PFSK-1 (cell line): Measurements from ENCODE around the gene MEPE.

Experiments used
- POLR2AphosphoS5 ChIP-seq: IDR thresholded peaks from 2 replicates; pipeline ENCODE4 v1.6.1; 2012; ENCODE audit warnings: low read depth, mild to moderate bottlenecking, control low read depth, low read length, moderate library complexity
- SIN3A ChIP-seq: IDR thresholded peaks from 2 replicates; pipeline ENCODE4 v1.6.1; 2012; ENCODE audit warnings: mild to moderate bottlenecking, low read length, moderate library complexity, borderline replicate concordance; ENCODE audit not compliant: insufficient read depth

DNA sequence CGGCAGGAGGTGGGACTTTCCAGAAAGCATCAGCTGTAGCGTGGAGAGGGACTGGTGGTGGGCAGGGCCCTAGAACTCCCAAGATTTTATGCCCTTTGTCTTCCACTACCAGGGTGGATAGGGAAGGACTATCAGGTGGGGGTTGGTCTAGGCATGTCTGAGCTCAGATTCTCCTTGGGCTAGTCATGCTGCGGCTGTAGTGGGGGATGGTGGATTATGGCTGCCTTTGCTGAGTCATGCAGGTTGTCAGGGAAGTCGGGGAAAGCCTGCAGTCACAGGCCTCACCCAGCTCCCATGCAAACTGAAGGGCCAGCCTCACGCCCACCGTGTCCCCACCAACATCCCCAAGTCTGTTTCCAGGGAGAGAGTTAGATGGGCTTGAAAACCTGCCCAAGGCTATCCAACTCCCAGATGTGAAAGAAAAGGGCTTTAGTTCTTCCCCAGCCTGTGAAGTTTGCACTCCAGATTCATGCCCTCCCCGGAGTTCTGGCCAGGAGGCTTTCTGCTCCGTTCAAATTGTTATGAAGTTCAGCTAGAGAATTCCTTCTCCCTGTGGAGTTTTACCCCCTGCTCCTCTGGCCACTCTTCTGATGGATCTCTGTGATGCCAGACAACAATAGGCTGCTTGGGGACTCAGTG lies 13.4 kb upstream of the MEPE start:
- TF ChIP-seq POLR2AphosphoS5 (no peak), SIN3A (no peak)
